ENCODE data around the gene FUBP1. TPM values are rescaled to one million over a fixed set of nuclear protein-coding genes. Genes with fewer than 3 reads are reported as not detected.
A peak's percentile ranks its signal among the peaks of the same experiment; 100 is the strongest.

Gene FUBP1
- total RNA-seq, 1 experiment from 2014 or later = 188 TPM

GRCh38 chr1:77906019-77906545 is 72.8 kb downstream of the FUBP1 start:
- Mint-ChIP-seq H3K4me1 (ENCODE audit: low read depth, unreplicated experiment) (no peaks in the 10 kb centered on the region), H3K27ac (ENCODE audit: unreplicated experiment) (no peak overlapping the region), H3K36me3 (ENCODE audit: insufficient read depth, unreplicated experiment) (no peaks in the 10 kb centered on the region), H3K27me3 (ENCODE audit: unreplicated experiment) (no peaks in the 10 kb centered on the region), H3K9me3 (ENCODE audit: low read depth, unreplicated experiment) (no peaks in the 10 kb centered on the region), H3K4me3 (ENCODE audit: low read depth, unreplicated experiment) (no peak overlapping the region)
- BruUV-seq (replicated peaks) = no TSS peak
- intact Hi-C loops (cut with micrococcal nuclease; ENCODE audit: unreplicated experiment) = loop anchor here (10.0 kb wide), 1 partner anchor 321 kb away; no protein-coding TSS in a partner anchor
- TF ChIP-seq CTCF (IDR thresholded peaks at IDR 0.05; ENCODE audit: unreplicated experiment) = no peak
- DNase-seq = no peak
- CTCF ChIA-PET = no interaction called here

GRCh38 chr1:77905603-77906002 is 73.3 kb downstream of the FUBP1 start:
- no peak for TF ChIP-seq CTCF (IDR thresholded peaks at IDR 0.05; ENCODE audit: unreplicated experiment)
- no peak for DNase-seq
- H3K27ac Mint-ChIP-seq (ENCODE audit: unreplicated experiment) = no peak overlapping the region
- intact Hi-C loops (cut with micrococcal nuclease; ENCODE audit: unreplicated experiment) = loop anchor here (10.0 kb wide), 1 partner anchor 321 kb away; no protein-coding TSS in a partner anchor
- no peak overlapping the region for H3K4me3 Mint-ChIP-seq (ENCODE audit: low read depth, unreplicated experiment)
- H3K4me1 Mint-ChIP-seq (ENCODE audit: low read depth, unreplicated experiment) = no peaks in the 10 kb centered on the region
- BruUV-seq (replicated peaks) = no TSS peak
- CTCF ChIA-PET = no interaction called here
- H3K9me3 Mint-ChIP-seq (ENCODE audit: low read depth, unreplicated experiment) = no peaks in the 10 kb centered on the region
- no peaks in the 10 kb centered on the region for H3K27me3 Mint-ChIP-seq (ENCODE audit: unreplicated experiment)
- H3K36me3 Mint-ChIP-seq (ENCODE audit: insufficient read depth, unreplicated experiment) = no peaks in the 10 kb centered on the region

GRCh38 chr1:77900687-77901293 is 78.1 kb downstream of the FUBP1 start:
- no peaks in the 10 kb centered on the region for H3K9me3 Mint-ChIP-seq (ENCODE audit: low read depth, unreplicated experiment)
- H3K36me3 Mint-ChIP-seq (ENCODE audit: insufficient read depth, unreplicated experiment) = no peaks in the 10 kb centered on the region
- H3K27me3 Mint-ChIP-seq (ENCODE audit: unreplicated experiment) = no peaks in the 10 kb centered on the region
- intact Hi-C loops (cut with micrococcal nuclease; ENCODE audit: unreplicated experiment) = loop anchor here (1.0 to 10.0 kb wide), 3 partner anchors 75 to 316 kb away; no protein-coding TSS in a partner anchor
- no peak overlapping the region for H3K27ac Mint-ChIP-seq (ENCODE audit: unreplicated experiment)
- peak; percentile 44 for DNase-seq
- CTCF ChIA-PET = interaction anchor here (0.5 to 1.0 kb wide), 3 partner anchors 13 to 31 kb away, joined by 3 to 4 read pairs (median 3); no protein-coding TSS in a partner anchor
- H3K4me1 Mint-ChIP-seq (ENCODE audit: low read depth, unreplicated experiment) = peaks cover 9% of the 10 kb centered on the region
- no peak overlapping the region for H3K4me3 Mint-ChIP-seq (ENCODE audit: low read depth, unreplicated experiment)
- no TSS peak for BruUV-seq (replicated peaks)
- TF ChIP-seq CTCF (IDR thresholded peaks at IDR 0.05; ENCODE audit: unreplicated experiment) = peak; percentile 52

- CTCF ChIA-PET = interaction anchor here (0.8 to 1.1 kb wide), 2 partner anchors 12 to 215 kb away, joined by 3 read pairs; no protein-coding TSS in a partner anchor
- no peaks in the 10 kb centered on the region for H3K9me3 Mint-ChIP-seq (ENCODE audit: low read depth, unreplicated experiment)
- peaks cover 9% of the 10 kb centered on the region for H3K4me1 Mint-ChIP-seq (ENCODE audit: low read depth, unreplicated experiment)
- no peak overlapping the region for H3K27ac Mint-ChIP-seq (ENCODE audit: unreplicated experiment)
- no peaks in the 10 kb centered on the region for H3K36me3 Mint-ChIP-seq (ENCODE audit: insufficient read depth, unreplicated experiment)
- H3K27me3 Mint-ChIP-seq (ENCODE audit: unreplicated experiment) = no peaks in the 10 kb centered on the region
- no peak for TF ChIP-seq CTCF (IDR thresholded peaks at IDR 0.05; ENCODE audit: unreplicated experiment)
- H3K4me3 Mint-ChIP-seq (ENCODE audit: low read depth, unreplicated experiment) = no peak overlapping the region
- BruUV-seq (replicated peaks) = no TSS peak
- intact Hi-C loops (cut with micrococcal nuclease; ENCODE audit: unreplicated experiment) = loop anchor here (1.0 to 10.0 kb wide), 3 partner anchors 74 to 315 kb away; no protein-coding TSS in a partner anchor
- no peak for DNase-seq
Measured at GRCh38 chr1:77899647-77900320, 79.1 kb downstream of the FUBP1 start.

Other genes starting within 250 kb of the FUBP1 start
- 52.9 and 61.7 TPM in 2 replicates for gene USP33, start 219.2 kb downstream of the FUBP1 start, total RNA-seq (2022)
- 18.8 and 19.1 TPM in 2 replicates for gene MIGA1, start 199.4 kb downstream of the FUBP1 start, total RNA-seq (2022)
- gene NEXN, start 90.4 kb downstream of the FUBP1 start, total RNA-seq (2022) = 1.9 and 2.0 TPM in 2 replicates
- gene DNAJB4, start 25.9 kb upstream of the FUBP1 start, total RNA-seq (2022) = 15.0 and 23.0 TPM in 2 replicates
- gene GIPC2, start 66.9 kb upstream of the FUBP1 start, total RNA-seq (2022) = 2.1 and 2.8 TPM in 2 replicates